GM18519 (cell line): ENCODE data around the gene TOR1AIP2.
"Not testable (repeated sequence)": the region's sequence is repeated elsewhere in the genome, so short reads cannot be mapped to it uniquely, and the experiment has no call there.

Experiments
- ATAC-seq: cut with Tn5 transposase; IDR thresholded peaks from one replicate; pipeline ENCODE4 v1.9.1; 2021; ENCODE audit warnings: mild to moderate bottlenecking, moderate library complexity; ENCODE audit not compliant: unreplicated experiment, low FRiP score

Gene TOR1AIP2

GRCh38 chr1:179876300-179876715, 1.3 kb downstream of the TOR1AIP2 start:
- ATAC-seq, result no peak

- no peak for ATAC-seq
Measured at GRCh38 chr1:179875596-179876299, 1.9 kb downstream of the TOR1AIP2 start.

DNA sequence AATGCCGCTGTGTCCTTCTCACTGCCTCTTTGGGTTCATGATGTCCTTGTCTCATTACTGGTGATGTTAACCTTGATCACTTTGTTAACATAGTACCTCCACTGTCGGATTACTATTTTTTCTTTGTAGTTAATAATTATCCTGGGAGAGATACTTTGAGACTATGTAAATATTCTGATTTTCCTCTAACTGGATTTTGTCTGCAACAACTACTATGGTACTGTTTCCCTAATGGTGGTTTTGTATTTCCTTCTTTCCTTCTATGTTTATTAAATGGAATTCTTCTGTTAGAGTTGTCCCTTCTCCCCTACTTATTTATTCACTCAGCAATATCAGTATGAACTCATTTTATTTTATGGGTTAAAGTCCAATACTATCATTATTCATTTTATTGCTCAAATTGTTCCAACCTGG, 4.2 kb downstream of the TOR1AIP2 start:
- no peak for ATAC-seq

- no peak for ATAC-seq
Measured at GRCh38 chr1:179872558-179872957, 5.0 kb downstream of the TOR1AIP2 start.

DNA sequence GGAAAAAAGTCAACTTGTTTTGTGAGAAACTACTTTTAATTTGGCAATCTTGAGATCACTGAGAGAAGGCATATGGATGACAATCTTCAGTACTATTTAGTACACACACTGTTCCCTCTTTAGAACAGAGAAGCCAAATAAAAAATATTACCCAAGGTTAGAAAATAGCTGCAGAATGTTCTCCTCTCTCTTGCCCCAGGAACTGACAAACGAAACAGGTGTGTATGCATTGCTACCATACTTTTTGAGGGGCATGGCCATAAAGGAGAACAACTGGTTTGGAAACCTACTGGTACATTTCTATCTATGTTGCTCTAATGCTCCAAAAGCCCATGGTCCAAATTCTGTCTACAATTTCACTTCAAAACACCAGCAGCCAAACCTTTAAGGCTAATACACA, 5.7 kb downstream of the TOR1AIP2 start:
- no peak for ATAC-seq

DNA sequence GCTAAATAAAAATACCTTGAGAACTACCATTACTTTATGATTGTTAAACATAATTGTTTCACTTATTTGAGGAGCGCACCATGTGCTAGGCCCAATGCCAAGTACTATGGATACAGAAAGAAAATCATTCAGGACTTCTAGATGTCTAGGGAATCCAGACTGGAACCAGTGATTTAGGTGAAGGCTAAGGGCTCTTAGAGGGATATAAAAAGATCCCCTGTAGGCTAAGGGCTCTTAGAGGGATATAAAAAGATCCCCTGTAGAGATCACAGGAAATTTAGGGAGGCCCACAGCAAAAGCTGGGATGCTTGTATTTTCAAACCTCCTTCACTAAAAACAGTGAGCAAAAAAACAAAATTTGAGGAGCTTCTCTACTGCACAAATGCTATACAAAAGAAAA, 6.7 kb downstream of the TOR1AIP2 start:
- ATAC-seq, result no peak

DNA sequence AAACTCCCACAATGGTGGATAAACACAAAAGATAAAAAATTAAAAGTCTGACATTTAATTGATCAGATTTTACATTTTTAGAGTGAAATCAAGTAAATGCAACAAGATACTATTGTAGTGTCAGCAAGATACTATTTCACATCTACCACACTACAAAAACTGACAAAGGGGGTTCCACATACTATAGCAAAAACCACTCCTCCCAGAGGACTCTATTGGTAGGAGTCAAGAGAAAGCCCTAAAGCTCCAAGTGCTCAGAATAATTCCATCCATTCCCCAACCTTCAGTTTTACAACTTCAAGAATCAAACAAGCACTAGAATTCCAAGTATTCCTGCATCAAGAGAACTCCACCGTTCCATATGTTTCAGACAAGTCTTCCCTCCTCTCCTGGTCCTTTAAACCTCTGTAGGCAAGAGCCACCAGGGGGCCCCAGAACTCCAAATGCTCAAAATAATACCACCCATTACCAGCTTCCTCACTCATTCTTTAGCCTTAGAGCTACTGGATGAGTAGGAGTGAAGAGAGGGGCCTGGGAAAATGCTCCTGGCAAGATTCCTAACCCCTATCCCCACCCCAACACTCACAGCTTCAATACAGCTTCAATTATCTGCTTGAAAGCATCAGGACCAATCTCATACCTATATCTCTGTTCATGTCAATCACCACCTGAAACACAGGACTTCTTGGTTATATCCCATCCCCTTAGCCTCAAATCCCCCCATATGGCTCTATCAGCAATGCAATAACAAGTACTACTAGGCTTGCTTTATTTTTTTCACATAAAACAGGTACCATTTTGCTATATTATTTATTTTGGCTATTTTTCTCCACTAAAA, 9.9 kb downstream of the TOR1AIP2 start:
- no peak for ATAC-seq

GRCh38 chr1:179866616-179867015, 11.0 kb downstream of the TOR1AIP2 start:
- no peak for ATAC-seq

DNA sequence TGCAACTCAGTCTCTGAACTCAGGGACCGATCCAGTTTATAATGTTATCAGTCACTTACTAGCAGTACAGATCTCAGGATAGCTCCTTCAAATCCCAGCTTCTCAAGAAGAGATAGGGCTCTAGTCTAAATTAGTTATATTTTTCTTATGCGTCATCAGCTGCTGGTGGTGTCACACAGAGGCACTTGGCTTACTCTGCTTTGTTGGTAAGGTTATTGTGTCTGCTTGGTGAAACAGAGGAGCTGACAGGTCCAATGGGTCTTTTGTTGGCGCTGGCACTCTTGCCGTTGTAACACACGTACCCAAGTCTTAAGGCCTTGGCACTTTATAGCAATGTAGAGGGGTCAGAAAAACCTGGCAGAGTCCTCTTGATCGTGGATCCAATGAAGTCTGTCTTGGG, 12.2 kb downstream of the TOR1AIP2 start:
- ATAC-seq, result no peak

GRCh38 chr1:179860652-179861051, 17.0 kb downstream of the TOR1AIP2 start:
- no peak for ATAC-seq

- ATAC-seq, result no peak
Measured at GRCh38 chr1:179857009-179857408, 20.6 kb downstream of the TOR1AIP2 start.

- no peak for ATAC-seq
Measured at GRCh38 chr1:179856296-179856695, 21.3 kb downstream of the TOR1AIP2 start.

- not testable (repeated sequence) for ATAC-seq
Measured at GRCh38 chr1:179855831-179856230, 21.8 kb downstream of the TOR1AIP2 start.

- ATAC-seq, result no peak
Measured at GRCh38 chr1:179853102-179853501, 24.5 kb downstream of the TOR1AIP2 start.

DNA sequence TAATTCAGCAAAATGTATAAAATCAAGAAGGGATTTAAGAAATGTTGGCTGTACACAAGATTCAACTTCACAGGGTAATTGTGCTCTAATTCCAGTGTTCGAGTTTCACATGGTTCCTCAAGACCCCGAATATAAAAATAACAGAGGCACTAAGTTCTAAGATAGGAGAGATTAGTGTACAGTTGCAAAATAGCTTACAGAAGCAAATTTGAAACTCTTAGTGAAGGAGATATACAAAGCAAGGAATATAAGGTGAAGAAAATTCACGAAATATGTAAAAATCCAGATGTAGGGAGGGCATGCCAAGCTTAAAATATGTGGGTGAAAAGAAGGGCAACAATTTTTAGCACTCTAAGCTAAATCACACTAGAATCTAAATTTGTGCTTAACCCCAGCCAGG, 29.4 kb downstream of the TOR1AIP2 start:
- no peak for ATAC-seq

DNA sequence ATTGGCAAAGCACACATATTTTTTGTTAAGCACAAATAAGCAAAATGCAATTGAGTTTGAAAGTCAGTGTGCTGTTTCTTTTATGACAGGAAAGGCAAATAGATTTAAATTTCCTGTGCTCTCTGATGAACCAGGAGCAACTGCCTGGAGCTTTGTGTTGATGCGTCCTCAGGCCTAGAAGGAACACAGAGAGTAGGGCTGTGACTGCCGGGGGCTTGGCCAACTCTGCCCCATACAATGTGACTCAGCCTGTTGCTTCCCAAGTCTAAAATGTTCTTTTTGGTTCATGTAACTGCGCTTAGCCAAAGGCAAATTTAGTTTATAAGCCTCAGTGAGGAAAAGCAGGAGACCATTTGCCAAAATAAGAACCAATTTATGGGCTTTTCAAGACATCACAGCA, 37.5 kb downstream of the TOR1AIP2 start:
- ATAC-seq, result no peak

- ATAC-seq, result not testable (repeated sequence)
Measured at GRCh38 chr1:179836686-179837445, 40.7 kb downstream of the TOR1AIP2 start.

GRCh38 chr1:179831852-179832699, 45.5 kb downstream of the TOR1AIP2 start:
- ATAC-seq, result no peak

DNA sequence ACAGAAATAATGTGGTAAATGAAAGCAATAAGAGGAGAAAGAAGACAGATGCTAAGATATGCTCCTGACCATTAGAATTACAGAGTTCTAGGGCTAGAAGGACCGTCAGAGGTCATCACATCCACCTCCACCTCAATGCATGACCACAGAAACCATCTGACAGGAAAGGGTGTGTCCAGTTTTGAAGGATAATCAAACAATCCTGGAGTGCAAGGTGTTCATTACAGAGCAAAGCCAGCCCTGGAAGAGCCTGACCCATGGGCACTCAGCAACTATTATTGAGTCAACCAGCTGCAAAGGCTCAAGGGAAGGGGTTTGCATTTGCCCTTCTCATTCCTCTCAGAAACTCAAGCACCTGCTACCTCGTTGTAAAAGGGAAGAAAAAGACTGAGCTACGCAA, 46.4 kb downstream of the TOR1AIP2 start:
- no peak for ATAC-seq

GRCh38 chr1:179828554-179829110, 49.0 kb downstream of the TOR1AIP2 start:
- no peak for ATAC-seq
